Glutamatergic neuron (in vitro differentiated cells): ENCODE measurements around the gene PPP2R3A. TPM values are rescaled to one million over a fixed set of nuclear protein-coding genes. Genes with fewer than 3 reads are reported as not detected.
"Not testable (repeated sequence)": the region's sequence is repeated elsewhere in the genome, so short reads cannot be mapped to it uniquely, and the experiment has no call there.

Source experiments
- DNase-seq: peaks from one replicate; pipeline ENCODE4 v3.0.0; 2022
- H3K27ac Mint-ChIP-seq: one replicate; pipeline ENCODE4 v1.8.0; 2020; ENCODE audit warnings: mild to moderate bottlenecking, mixed read lengths, inconsistent platforms; ENCODE audit not compliant: unreplicated experiment
- H3K27me3 Mint-ChIP-seq: one replicate; pipeline ENCODE4 v1.8.0; 2020; ENCODE audit warnings: mild to moderate bottlenecking, moderate library complexity, mixed read lengths, inconsistent platforms; ENCODE audit not compliant: unreplicated experiment
- H3K36me3 Mint-ChIP-seq: one replicate; pipeline ENCODE4 v1.8.0; 2020; ENCODE audit warnings: mild to moderate bottlenecking, mixed read lengths, inconsistent platforms; ENCODE audit not compliant: unreplicated experiment
- H3K4me1 Mint-ChIP-seq: one replicate; pipeline ENCODE4 v1.8.0; 2020; ENCODE audit warnings: mild to moderate bottlenecking, low read depth, mixed read lengths, inconsistent platforms; ENCODE audit not compliant: unreplicated experiment
- H3K4me3 Mint-ChIP-seq: one replicate; pipeline ENCODE4 v1.8.0; 2020; ENCODE audit warnings: mild to moderate bottlenecking, mixed read lengths, inconsistent platforms; ENCODE audit not compliant: unreplicated experiment
- H3K9me3 Mint-ChIP-seq: one replicate; pipeline ENCODE4 v1.8.0; 2020; ENCODE audit warnings: mild to moderate bottlenecking, moderate library complexity, mixed read lengths, inconsistent platforms; ENCODE audit not compliant: unreplicated experiment
- CTCF ChIP-seq: fragments of 200-600 bp; sonication (generic); IDR thresholded peaks from one replicate; pipeline ENCODE4 v1.5.0; 2021; ENCODE audit not compliant: partially characterized antibody, unreplicated experiment
- total RNA-seq: library from RNA; stranded (reverse); fragmentation: NEBNext Ultra II Directional; extraction: Animal tissue kit (Norgen Biotek cat#: 25700); gene quantifications from one replicate; pipeline ENCODE4 v1.2.1, GENCODE V29; 2021; ENCODE audit not compliant: unreplicated experiment

PPP2R3A gene
- total RNA-seq, 1 donor from 2014 or later: 13.0 TPM

DNA sequence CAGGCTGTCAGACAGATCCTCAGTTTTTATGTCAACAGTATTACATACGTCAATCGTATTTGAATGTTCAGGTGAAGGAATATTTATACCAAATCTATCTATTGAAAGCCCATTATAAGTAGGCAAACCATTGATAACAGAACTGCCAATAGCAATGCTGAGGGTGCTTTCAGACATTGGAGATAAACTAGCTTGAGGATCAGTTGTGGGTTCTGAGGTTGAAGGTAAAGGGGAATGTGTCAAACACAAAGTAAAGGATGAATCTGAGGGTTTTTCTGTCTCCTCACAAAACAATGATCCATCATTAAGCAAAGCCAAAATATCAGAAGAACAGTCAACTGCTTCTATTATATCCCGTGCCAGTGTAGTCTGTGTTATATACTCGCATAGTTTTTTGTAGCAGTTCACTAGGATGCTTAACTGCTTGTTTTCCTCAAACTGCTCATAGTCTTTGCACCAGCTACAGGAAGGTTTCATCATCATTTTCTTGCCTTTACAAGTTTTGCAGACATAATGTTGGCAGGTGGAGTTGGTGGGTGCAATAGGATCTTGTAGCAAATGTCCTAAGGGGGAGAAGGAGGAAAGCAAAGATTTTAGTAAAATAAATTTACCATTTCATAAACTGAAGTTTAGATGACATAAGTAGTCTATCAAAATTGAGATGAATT, 186.8 kb downstream of the PPP2R3A start:
- H3K27me3 Mint-ChIP-seq: no peaks in the 10 kb centered on the region
- H3K36me3 Mint-ChIP-seq: no peaks in the 10 kb centered on the region
- H3K9me3 Mint-ChIP-seq: peaks cover 6% of the 10 kb centered on the region
- H3K27ac Mint-ChIP-seq: no peak overlapping the region
- H3K4me3 Mint-ChIP-seq: no peak overlapping the region
- no peak for DNase-seq
- TF ChIP-seq CTCF: no peak
- H3K4me1 Mint-ChIP-seq: peaks cover 6% of the 10 kb centered on the region

- Mint-ChIP-seq H3K36me3 (no peaks in the 10 kb centered on the region), H3K9me3 (peaks cover 6% of the 10 kb centered on the region), H3K27ac (no peak overlapping the region)
Observed at GRCh38 chr3:136152963-136153362, 187.4 kb downstream of the PPP2R3A start.

DNA sequence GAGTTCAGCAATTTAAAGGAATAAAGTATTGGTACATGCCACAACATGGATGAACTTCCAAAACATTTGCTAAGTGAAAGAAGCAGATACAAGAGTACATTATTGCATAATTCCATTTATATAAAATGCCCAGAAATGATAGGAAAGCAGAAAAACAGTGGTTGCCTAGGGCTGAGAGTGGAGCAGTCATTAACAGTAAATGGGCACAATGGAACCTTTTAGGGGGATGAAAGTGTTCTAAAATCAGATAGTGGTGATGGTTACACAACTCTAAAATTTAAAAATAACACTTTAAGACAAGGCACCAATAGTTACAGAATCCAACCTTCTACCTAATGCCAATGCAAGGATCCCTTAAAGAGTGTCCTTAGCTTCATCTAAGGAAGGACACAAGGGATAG, 196.0 kb downstream of the PPP2R3A start:
- H3K27me3 Mint-ChIP-seq: peaks cover 4% of the 10 kb centered on the region

More at GRCh38 chr3:136152963-136153362, 187.4 kb downstream of the PPP2R3A start:
- no peak overlapping the region for H3K4me3 Mint-ChIP-seq
- no peaks in the 10 kb centered on the region for H3K27me3 Mint-ChIP-seq
- peaks cover 6% of the 10 kb centered on the region for H3K4me1 Mint-ChIP-seq
- no peak for DNase-seq
- no peak for TF ChIP-seq CTCF

DNA sequence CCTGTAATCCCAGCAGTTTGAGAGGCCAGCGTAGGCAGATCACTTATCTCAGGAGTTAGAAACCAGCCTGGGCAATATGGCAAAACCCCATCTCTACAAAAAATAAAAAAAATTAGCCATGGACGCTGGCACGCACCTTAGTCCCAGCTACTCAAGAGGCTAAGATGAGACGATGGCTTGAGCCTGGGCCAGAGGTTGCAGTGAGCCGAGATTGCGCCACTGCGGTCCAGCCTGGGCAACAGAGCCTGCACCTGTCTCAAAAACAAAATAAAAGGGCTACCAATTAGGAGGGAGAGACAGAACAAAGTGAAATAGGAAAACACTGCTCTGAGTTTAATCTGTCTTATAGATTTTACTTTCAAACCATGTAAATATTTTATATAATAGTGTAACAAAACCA, 196.8 kb downstream of the PPP2R3A start:
- Mint-ChIP-seq H3K9me3 (no peaks in the 10 kb centered on the region), H3K4me3 (no peak overlapping the region), H3K27ac (no peak overlapping the region), H3K36me3 (no peaks in the 10 kb centered on the region), H3K4me1 (peaks cover 11% of the 10 kb centered on the region), H3K27me3 (peaks cover 4% of the 10 kb centered on the region)
- no peak for DNase-seq
- TF ChIP-seq CTCF: no peak

More for the DNA sequence above, 196.0 kb downstream of the PPP2R3A start:
- DNase-seq: no peak
- H3K4me3 Mint-ChIP-seq: no peak overlapping the region
- peaks cover 8% of the 10 kb centered on the region for H3K4me1 Mint-ChIP-seq
- TF ChIP-seq CTCF: no peak
- H3K36me3 Mint-ChIP-seq: no peaks in the 10 kb centered on the region
- no peak overlapping the region for H3K27ac Mint-ChIP-seq
- H3K9me3 Mint-ChIP-seq: no peaks in the 10 kb centered on the region

- DNase-seq: not testable (repeated sequence)
Observed at GRCh38 chr3:136163607-136164006, 198.1 kb downstream of the PPP2R3A start.

More at GRCh38 chr3:136163607-136164006, 198.1 kb downstream of the PPP2R3A start:
- not testable (repeated sequence) for H3K27me3 Mint-ChIP-seq, H3K9me3 Mint-ChIP-seq, H3K36me3 Mint-ChIP-seq, H3K4me3 Mint-ChIP-seq
- peak overlapping the region; percentile 76 for H3K27ac Mint-ChIP-seq
- peaks cover 11% of the 10 kb centered on the region for H3K4me1 Mint-ChIP-seq
